ENCODE results near the gene CISD1. TPM values are rescaled to one million over a fixed set of nuclear protein-coding genes. Genes with fewer than 3 reads are reported as not detected.

Gene CISD1
- total and polyA plus RNA-seq, 10 of the 15 experiments (the other 5 are each of a cell fraction or from before 2014, with no cell fraction given) = 23.0 to 162 (median 58.5) TPM

DNA sequence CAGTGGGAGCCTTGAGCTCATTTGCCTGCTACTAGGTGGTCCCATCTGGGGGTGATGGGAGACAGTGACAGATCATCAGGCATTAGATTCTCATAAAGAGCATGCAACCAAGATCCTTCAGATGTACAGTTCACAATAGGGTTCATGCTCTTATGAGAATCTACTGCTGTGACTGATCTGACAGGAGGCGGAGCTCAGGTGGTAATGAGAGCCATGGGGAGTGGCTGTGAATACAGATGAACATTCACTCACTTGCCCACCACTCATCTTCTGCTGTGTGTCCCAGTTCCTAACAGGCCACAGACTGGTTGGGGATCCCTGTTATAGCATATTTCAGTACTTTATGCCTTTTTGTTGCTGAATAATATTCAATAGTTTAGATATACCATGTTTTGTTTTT lies 59.3 kb downstream of the CISD1 start:
- in situ Hi-C loops (cut with MboI) = no loop called here
- FAIRE-seq = no peak
- 53% methylated on average over 1 of the region's 1 CpG for WGBS (ENCODE audit: insufficient coverage, insufficient replicate concordance, low lambda C conversion rate, missing lambda C conversion rate)

More for the DNA sequence above, 59.3 kb downstream of the CISD1 start:
- Histone ChIP-seq H4K20me1 (ENCODE audit: control insufficient read depth, insufficient read depth) (no peaks in the 10 kb centered on the region), H3K4me2 (ENCODE audit: control insufficient read depth, insufficient read depth) (no peak overlapping the region), H2AFZ (ENCODE audit: control insufficient read depth, low read depth, low read length) (no peak overlapping the region), H3K27ac (ENCODE audit: control insufficient read depth, insufficient read depth) (no peak overlapping the region), H3K36me3 (ENCODE audit: control insufficient read depth in 2 of 2, insufficient read depth in 2 of 2, low read length in 1 of 2) (no peaks in the 10 kb centered on the region), H3K9ac (ENCODE audit: control insufficient read depth, insufficient read depth, low read length) (no peak overlapping the region), H3K4me3 (no peak overlapping the region), H3K4me1 (ENCODE audit: control insufficient read depth, insufficient read depth, low read length) (no peaks in the 10 kb centered on the region), H3K27me3 (replicated peaks in 1 of 2; ENCODE audit: control insufficient read depth in 2 of 2, insufficient read depth in 2 of 2, low read length in 1 of 2) (peaks cover 0 to 3% of the 10 kb centered on the region in 2 experiments; a peak in 1 of 4 replicates), H3K79me2 (ENCODE audit: control insufficient read depth, insufficient read depth, low read length) (no peaks in the 10 kb centered on the region), H3K9me3 (replicated peaks; ENCODE audit: control insufficient read depth, insufficient read depth, low read length) (no peaks in the 10 kb centered on the region)
- intact Hi-C loops (cut with micrococcal nuclease; ENCODE audit: unreplicated experiment) = no loop called here
- CTCF ChIA-PET = interaction anchor here (1.6 kb wide), 1 partner anchor 28 kb away, joined by 4 read pairs; no protein-coding TSS in a partner anchor
- ATAC-seq (no peak), DNase-seq (ENCODE audit: low read depth, low spot score) (no peak)
- SMC1A ChIA-PET (ENCODE audit: uncharacterized antibody, unreplicated experiment) = interaction anchor here (1.2 kb wide), 1 partner anchor 37 kb away, joined by 3 read pairs; no protein-coding TSS in a partner anchor
- POLR2A ChIA-PET = no interaction called here
- no TSS peak for BruUV-seq (replicated peaks)
- TF ChIP-seq LARP7 (IDR thresholded peaks at IDR 0.05) = no peak
- no peak for TF ChIP-seq TBL1XR1 (IDR thresholded peaks at IDR 0.05; ENCODE audit: low read depth, low read length)
- TF ChIP-seq ZNF384 (IDR thresholded peaks at IDR 0.05; ENCODE audit: borderline replicate concordance, low read depth, low read length) = no peak
- TF ChIP-seq ZNF207 (IDR thresholded peaks at IDR 0.05; ENCODE audit: borderline replicate concordance) = no peak
- TF ChIP-seq NFYA (IDR thresholded peaks at IDR 0.05; ENCODE audit: borderline replicate concordance, low read depth, low read length) = no peak
- no peak for TF ChIP-seq RCOR1 (conservative IDR thresholded peaks at IDR 0.05; ENCODE audit: low read depth, low read length)
- TF ChIP-seq NRF1 (conservative IDR thresholded peaks at IDR 0.05; ENCODE audit: low read depth, low read length) = no peak
- TF ChIP-seq, protein P1, sequence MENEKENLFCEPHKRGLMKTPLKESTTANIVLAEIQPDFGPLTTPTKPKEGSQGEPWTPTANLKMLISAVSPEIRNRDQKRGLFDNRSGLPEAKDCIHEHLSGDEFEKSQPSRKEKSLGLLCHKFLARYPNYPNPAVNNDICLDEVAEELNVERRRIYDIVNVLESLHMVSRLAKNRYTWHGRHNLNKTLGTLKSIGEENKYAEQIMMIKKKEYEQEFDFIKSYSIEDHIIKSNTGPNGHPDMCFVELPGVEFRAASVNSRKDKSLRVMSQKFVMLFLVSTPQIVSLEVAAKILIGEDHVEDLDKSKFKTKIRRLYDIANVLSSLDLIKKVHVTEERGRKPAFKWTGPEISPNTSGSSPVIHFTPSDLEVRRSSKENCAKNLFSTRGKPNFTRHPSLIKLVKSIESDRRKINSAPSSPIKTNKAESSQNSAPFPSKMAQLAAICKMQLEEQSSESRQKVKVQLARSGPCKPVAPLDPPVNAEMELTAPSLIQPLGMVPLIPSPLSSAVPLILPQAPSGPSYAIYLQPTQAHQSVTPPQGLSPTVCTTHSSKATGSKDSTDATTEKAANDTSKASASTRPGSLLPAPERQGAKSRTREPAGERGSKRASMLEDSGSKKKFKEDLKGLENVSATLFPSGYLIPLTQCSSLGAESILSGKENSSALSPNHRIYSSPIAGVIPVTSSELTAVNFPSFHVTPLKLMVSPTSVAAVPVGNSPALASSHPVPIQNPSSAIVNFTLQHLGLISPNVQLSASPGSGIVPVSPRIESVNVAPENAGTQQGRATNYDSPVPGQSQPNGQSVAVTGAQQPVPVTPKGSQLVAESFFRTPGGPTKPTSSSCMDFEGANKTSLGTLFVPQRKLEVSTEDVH (IDR thresholded peaks at IDR 0.05; ENCODE audit: low read depth, partially characterized antibody) = no peak
- TF ChIP-seq SUZ12 (IDR thresholded peaks at IDR 0.05; ENCODE audit: unreplicated experiment) = no peak
- TF ChIP-seq DPF2 (IDR thresholded peaks at IDR 0.05) = no peak
- TF ChIP-seq, protein P2, sequence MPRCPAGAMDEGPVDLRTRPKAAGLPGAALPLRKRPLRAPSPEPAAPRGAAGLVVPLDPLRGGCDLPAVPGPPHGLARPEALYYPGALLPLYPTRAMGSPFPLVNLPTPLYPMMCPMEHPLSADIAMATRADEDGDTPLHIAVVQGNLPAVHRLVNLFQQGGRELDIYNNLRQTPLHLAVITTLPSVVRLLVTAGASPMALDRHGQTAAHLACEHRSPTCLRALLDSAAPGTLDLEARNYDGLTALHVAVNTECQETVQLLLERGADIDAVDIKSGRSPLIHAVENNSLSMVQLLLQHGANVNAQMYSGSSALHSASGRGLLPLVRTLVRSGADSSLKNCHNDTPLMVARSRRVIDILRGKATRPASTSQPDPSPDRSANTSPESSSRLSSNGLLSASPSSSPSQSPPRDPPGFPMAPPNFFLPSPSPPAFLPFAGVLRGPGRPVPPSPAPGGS (IDR thresholded peaks at IDR 0.05; ENCODE audit: borderline replicate concordance, insufficient read depth, low read depth, low read length, poor library complexity, severe bottlenecking) = no peak
- TF ChIP-seq, protein P3, sequence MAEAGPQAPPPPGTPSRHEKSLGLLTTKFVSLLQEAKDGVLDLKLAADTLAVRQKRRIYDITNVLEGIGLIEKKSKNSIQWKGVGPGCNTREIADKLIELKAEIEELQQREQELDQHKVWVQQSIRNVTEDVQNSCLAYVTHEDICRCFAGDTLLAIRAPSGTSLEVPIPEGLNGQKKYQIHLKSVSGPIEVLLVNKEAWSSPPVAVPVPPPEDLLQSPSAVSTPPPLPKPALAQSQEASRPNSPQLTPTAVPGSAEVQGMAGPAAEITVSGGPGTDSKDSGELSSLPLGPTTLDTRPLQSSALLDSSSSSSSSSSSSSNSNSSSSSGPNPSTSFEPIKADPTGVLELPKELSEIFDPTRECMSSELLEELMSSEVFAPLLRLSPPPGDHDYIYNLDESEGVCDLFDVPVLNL (IDR thresholded peaks at IDR 0.05; ENCODE audit: low read depth, low read length) = no peak
- TF ChIP-seq FOS (IDR thresholded peaks at IDR 0.05; ENCODE audit: borderline replicate concordance, extremely low read depth, insufficient read length) = no peak
- no peak for TF ChIP-seq EED (IDR thresholded peaks at IDR 0.05; ENCODE audit: low read depth)
- TF ChIP-seq, protein P4, sequence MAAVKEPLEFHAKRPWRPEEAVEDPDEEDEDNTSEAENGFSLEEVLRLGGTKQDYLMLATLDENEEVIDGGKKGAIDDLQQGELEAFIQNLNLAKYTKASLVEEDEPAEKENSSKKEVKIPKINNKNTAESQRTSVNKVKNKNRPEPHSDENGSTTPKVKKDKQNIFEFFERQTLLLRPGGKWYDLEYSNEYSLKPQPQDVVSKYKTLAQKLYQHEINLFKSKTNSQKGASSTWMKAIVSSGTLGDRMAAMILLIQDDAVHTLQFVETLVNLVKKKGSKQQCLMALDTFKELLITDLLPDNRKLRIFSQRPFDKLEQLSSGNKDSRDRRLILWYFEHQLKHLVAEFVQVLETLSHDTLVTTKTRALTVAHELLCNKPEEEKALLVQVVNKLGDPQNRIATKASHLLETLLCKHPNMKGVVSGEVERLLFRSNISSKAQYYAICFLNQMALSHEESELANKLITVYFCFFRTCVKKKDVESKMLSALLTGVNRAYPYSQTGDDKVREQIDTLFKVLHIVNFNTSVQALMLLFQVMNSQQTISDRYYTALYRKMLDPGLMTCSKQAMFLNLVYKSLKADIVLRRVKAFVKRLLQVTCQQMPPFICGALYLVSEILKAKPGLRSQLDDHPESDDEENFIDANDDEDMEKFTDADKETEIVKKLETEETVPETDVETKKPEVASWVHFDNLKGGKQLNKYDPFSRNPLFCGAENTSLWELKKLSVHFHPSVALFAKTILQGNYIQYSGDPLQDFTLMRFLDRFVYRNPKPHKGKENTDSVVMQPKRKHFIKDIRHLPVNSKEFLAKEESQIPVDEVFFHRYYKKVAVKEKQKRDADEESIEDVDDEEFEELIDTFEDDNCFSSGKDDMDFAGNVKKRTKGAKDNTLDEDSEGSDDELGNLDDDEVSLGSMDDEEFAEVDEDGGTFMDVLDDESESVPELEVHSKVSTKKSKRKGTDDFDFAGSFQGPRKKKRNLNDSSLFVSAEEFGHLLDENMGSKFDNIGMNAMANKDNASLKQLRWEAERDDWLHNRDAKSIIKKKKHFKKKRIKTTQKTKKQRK (IDR thresholded peaks at IDR 0.05; ENCODE audit: low read depth, low read length) = no peak
- RAD21 ChIA-PET (ENCODE audit: unreplicated experiment) = no interaction called here

All from GM12878 (cell line).